GM21515 (cell line): ENCODE data around the gene INHA.
A peak's percentile ranks its signal among the peaks of the same experiment; 100 is the strongest.

Experiments
- ATAC-seq: cut with Tn5 transposase; IDR thresholded peaks from one replicate; pipeline ENCODE4 v1.9.1; 2021; ENCODE audit not compliant: unreplicated experiment

INHA gene, protein sequence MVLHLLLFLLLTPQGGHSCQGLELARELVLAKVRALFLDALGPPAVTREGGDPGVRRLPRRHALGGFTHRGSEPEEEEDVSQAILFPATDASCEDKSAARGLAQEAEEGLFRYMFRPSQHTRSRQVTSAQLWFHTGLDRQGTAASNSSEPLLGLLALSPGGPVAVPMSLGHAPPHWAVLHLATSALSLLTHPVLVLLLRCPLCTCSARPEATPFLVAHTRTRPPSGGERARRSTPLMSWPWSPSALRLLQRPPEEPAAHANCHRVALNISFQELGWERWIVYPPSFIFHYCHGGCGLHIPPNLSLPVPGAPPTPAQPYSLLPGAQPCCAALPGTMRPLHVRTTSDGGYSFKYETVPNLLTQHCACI

DNA sequence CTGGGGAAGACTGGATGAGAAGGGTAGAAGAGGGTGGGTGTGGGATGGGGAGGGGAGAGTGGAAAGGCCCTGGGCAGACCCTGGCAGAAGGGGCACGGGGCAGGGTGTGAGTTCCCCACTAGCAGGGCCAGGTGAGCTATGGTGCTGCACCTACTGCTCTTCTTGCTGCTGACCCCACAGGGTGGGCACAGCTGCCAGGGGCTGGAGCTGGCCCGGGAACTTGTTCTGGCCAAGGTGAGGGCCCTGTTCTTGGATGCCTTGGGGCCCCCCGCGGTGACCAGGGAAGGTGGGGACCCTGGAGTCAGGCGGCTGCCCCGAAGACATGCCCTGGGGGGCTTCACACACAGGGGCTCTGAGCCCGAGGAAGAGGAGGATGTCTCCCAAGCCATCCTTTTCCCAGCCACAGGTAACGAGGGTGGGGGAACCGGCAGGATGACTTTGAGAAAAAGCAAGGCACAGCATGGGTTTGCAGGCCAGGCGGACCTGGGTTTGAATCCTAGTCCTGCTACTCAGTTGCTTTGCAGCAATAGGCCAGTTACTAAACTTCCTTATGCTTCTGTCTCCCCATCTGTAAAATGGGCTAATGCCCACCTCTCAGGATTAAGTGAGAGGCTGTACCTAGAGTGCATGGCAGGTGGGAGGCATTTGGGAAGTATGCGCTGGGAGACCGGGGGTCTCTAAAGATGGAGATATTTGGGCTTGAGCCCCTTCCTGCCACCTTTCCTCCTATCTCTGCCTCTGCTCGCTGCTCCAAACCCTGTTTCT is at the start of gene INHA:
INHA (plus strand) TSS at position 74 of the 765 bp plus-strand sequence; CDS start at position 139, 65 bp downstream.
- ATAC-seq, result no peak

DNA sequence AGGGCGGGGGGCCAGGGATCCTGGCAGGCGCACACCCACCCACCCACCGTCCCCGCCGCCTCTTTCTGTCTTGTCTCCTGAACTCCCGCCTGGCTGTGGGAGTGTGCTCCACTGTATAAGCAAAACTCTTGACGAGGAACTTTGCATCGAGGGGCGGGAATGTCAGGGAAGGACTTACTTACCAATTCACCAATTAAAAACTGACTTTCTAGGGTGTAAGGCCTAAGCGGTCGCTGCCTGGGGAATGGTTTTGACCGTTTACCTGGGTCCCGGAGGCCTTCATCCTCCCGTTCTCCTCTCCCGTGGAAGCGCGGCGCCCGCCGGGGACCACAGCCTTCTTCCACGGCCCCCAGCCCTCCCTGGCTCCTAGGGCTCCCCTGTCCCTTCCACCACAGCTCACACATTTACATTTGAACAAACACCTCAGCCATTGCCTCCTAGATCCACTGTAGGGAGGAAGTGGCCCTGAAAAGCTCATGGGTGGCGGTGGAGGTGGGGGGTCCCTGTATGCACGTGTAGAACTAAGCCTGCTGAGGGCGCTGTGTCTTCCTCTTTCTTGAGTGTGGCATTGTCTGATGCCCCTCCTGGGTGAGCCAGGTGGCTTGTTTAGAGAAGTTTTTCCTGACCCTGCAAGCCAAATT is 49.0 kb upstream of the INHA start:
- no peak for ATAC-seq

DNA sequence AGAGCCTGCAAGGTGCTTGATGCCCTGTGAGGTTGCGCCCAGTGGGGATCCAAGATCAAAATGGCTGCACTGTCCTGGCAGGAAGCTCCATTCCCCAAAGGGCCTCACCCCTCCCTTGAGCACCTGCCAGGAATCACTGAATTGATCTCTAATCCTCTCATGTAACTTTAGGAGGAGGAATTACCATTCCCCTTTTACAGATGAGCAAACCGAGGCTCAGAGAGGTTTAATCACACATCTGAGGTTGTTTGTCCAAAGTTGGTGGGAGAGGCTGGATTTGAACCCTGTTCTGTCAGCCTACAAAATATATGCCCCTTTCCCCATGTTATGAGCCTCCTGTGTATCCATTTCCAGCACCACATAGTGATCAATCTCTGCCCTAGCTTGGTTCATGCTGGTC is 47.3 kb upstream of the INHA start:
- ATAC-seq, result no peak

DNA sequence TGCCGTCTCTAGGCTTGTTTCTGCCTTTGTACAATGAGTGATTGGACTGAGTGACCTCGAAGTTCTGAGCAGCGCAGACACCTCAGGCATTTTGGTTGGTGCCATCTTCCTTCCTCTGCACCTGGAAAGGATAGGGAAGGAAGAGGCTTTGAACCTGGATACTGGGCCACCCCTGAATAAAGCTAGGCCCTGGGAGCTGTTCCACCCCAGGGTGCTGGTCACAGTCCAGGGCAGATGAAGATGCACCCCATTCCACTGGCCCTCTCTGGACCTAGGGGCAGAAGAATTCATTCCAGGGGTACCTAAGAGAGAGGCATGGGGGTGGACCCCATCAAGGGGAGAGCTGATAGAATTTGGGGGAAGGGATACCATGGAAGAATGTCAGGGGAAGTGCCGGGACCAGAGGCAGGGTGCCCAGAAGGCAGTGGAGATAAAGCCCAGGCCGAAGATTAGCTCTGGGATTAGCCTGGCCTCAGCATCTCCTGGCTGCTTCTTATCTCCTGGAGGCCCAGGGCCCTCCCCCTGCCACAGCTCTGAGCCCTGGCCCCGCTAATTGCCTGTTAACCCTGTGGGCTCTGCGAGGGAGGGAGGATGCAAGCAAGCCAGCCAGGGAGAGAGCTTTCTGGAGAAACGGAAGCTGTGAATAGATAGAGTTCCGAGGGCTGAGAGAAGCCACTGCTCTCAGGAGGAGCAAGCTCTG is 46.4 kb upstream of the INHA start:
- ATAC-seq, result no peak

DNA sequence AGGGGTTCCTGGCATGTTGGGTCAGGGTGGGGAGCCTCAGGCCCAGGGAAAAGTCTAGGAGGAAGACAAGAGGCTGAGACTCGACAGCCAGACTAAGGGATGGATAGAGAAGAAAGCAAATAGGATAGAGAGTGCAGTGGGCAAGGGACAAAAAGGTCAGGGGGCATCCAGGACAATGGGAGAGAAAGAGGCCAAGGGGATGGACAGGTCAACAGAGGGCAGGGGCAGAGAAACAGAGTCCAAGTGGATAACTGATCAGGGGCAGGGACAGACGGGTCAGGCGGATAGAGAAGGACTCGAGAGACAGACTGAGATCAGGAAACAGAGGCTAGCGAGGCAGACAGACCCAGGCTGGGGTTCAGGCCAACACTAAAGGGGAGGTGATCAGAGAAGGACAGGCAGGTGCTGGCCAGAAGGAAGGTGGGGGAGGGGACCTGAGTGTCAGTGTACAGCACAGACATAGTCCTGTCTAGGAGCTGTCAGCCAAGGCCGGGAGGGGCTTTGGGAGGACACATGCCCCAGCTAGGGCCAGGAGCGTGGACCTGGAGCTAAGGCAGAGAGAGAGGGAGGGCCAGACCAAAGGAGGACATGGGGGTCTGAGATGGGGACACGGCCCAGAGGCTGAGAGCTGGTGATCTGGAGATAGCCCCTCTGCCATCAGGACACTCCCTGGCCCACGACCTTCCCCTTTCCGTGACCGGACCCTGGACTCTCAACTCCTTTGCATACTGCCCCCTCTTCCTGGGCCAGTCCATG is 45.6 kb upstream of the INHA start:
- no peak for ATAC-seq

DNA sequence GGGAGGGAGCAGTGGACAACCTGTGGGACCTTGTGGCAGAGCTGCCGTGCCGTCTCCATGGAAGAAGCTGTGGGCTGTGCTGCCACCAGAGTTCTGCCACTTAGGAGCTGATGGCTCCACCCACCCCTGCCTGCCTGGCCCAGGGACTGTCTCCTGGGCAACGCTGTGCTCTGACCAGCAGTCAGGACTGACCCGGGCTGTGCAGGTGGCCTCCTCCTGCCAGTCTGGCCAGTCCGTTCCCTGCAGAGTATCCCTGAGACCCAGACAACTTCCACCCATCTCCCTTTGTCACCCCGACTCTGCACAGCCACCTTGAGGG is 45.1 kb upstream of the INHA start:
- ATAC-seq, result no peak

DNA sequence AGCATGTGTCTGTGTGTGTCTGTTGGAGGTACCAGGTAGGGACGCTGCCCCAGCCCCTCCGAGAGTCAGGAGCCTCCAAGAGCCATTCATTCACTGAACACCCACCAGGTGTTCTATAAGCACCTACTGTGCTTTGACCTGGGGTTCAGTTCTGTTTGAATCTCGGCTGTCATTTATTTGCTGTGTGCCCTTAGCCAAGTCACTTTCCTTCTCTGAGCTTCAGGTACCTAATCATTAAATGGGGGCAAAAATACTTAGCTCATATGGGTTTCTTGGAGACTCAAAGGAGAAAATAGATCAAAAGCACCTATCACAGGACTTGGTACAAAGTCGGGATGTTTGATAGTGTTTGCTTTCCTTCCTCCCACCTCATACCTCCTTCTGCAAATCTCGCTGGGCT is 44.6 kb upstream of the INHA start:
- no peak for ATAC-seq

DNA sequence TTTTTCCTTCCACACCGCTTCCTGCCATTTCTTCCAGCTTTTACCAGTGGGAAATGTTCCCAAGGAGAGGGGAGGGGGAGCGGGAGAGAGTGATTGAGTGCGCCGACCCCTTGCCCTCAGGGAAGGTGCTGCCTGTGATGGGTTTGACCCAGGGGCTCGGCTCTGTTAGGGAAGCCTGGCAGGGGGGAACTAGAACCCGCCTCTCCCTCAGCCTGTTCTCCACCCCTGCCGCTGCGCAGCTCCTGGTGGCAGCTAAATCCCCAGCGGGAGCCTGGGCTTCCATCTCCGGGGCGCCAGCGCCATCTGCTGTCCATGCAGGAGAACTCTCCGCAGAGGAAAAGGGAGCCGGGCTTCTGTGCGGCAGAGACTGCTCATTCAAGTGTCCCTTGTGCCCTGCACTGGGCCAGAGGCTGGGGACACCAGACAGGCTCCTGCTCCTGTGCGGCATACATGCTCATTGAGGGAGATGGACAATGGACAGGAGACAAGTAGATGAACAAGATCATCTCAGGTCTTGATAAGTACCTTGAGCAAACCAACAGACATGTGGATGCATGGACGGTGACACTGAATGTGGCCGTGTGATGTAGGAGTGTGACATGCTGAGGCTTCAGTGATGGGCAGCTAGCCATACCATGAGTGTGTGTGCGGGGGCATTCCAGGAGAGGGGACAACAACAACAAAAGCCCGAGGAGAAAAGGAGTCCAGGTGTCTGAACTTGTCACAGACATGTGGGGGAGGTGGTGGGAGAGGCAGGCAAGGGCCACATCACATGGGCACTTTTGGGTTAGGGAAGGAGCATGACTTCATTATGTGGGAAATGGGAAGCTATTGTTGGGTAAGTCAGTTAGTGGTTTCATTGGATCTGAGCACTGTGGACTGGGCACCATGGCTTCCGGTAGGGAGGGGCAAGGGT is 41.8 kb upstream of the INHA start:
- ATAC-seq, result peak; percentile 87

DNA sequence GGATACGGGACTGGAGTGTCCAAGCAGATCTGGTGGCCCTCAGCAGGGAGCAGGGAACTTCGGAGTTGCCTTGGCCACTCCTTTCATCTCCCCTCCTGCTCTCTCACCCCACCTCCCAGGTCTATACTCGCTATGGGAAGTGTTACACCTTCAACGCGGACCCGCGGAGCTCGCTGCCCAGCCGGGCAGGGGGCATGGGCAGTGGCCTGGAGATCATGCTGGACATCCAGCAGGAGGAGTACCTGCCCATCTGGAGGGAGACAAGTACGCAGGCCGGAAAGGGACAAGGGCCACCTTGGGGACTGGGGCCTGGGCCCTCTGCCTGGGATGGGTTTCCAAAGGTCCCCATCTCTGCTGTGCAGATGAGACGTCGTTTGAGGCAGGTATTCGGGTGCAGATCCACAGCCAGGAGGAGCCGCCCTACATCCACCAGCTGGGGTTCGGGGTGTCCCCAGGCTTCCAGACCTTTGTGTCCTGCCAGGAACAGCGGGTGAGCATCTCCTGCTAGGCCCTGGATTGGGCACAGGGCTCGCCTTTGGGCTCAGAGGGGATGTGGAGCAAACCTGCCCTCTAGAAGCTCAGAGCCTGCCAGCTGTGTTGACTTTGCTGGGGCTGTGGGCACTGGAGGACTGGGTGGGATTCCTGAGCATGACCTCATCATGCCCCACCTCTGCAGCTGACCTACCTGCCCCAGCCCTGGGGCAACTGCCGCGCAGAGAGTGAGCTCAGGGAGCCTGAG is 40.3 kb upstream of the INHA start:
- ATAC-seq, result no peak

DNA sequence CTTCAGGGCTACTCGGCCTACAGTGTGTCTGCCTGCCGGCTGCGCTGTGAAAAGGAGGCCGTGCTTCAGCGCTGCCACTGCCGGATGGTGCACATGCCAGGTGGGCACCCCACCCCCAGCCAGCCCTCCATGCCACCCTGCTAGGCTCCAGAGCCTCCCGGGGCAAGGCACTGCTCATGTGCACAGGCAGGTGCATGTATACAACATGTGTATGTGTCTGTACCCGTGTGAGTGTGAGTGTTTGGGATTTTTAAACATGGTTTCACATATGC is 39.8 kb upstream of the INHA start:
- ATAC-seq, result no peak

DNA sequence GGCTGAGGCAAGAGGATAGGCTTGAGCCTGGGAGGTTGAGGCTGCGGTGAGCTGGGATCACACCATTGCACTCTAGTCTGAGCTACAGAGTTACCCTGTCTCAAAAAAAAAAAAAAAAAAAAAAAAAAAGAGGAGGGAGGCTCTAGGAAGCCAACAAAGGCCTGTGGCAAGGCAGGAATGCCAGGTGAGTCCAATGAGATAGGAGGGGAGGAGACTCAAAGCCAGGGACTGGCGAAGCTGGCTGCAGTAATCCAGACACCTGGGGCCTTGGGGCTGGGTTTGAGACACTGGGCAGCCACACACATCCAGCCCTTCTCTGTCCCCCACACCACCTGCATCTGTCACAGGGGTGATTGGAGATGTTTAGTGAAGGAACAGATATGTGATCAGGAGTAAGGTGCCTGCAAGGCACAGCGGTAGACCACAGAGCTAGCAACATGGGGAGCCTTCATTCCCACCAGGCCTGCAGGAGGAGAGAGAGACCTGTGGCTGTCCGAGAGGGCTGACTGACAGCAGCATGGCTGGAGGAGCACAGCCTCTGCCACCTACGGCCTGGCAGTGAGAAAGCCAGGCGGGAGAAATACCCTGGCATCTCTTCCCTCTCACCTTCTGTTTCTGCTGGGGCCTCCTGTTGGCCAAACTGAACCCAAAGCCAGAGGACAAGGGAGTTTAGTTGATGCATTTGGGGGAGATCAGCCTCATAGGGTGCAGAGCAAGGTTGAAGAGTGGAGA is 38.0 kb upstream of the INHA start:
- no peak for ATAC-seq

DNA sequence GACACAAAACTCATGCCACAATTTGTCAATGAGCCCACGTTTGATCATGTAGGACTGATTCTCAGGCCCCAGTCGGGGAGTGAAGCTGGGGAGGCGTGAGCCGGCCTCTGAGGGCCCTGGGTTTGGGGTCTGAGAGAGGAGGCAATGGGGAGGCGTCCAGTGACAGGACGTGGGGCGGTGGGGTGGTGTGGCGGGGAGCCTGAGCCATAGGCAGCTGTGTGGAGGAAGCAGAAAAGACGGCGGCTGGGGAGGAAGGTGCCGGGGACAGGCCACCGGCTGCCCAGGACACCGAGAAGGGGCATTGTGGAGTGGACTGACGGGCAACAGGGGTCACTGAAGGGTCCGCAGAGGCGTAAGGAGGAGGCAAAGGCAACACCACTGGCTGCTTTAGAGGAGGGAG is 35.7 kb upstream of the INHA start:
- ATAC-seq, result no peak

DNA sequence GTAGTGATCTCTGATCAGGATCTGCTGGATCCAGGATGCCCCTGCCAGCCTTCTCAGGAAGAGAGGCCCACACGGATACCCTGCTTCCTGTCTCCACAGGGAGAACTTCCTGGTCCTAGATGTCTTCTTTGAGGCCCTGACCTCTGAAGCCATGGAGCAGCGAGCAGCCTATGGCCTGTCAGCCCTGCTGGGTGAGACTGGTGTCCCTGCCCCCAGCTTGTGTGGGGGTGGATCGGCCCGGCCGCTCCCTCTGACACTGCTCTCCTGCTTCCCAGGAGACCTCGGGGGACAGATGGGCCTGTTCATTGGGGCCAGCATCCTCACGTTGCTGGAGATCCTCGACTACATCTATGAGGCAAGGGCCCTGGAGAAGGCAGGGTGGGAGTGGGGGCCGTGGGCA is 35.1 kb upstream of the INHA start:
- no peak for ATAC-seq

DNA sequence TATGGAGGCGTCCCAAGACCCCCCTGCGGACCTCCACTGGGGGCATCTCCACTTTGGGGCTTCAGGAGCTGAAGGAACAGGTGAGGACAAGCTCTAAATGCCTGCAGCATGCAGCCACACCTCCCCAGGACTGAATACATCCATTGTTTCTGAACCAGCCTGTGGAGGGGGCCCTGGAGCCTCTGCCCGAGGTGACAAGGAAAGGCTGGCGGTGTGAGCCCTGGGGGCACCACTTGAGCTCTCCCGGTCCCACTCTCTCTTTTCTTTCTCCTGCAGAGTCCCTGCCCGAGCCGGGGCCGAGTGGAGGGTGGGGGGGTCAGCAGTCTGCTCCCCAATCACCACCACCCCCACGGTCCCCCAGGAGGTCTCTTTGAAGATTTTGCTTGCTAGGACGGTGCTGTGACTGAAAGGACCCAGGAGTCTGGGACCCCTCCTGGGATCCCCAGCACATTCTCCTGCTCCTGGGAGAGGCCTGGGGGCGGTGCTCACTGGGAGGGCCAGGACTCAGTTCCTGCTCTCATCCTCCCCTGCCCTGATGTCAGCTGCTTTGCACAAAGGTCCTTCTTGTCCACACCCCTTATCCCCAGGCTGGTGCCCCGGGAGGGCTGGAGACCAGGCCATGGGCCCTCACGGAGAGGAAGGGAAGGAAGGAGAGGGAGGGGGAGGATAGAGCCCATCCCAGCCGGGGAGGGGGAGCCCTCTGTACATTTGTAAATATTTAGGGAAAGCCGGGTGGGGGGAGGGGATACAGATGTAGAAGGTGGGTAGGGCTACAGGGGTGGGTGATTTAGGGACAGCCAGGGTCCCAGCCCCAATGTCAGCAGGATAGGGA is 34.2 kb upstream of the INHA start:
- no peak for ATAC-seq

DNA sequence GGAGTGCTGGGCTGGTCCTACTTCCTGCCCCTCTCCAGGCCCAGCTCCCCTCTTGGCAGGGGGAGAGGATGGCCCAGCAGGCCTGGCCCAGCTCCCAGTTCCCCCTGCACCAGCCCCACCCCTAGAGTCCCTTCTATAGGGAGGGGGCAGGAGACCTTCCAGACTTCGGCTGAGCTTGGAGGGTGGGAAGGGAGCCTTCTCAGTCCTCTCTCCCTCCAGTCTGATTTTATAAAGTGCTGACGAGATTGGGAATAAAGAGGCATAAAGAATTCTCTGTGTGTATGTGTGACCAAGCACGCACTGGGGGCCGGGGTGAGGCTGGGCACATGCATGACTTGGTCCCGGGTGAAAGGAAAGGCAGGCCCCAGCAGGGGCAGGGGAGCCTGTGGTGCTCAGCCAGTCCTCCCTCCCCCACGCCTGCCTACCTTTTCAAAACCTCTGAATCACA is 33.6 kb upstream of the INHA start:
- ATAC-seq, result no peak

DNA sequence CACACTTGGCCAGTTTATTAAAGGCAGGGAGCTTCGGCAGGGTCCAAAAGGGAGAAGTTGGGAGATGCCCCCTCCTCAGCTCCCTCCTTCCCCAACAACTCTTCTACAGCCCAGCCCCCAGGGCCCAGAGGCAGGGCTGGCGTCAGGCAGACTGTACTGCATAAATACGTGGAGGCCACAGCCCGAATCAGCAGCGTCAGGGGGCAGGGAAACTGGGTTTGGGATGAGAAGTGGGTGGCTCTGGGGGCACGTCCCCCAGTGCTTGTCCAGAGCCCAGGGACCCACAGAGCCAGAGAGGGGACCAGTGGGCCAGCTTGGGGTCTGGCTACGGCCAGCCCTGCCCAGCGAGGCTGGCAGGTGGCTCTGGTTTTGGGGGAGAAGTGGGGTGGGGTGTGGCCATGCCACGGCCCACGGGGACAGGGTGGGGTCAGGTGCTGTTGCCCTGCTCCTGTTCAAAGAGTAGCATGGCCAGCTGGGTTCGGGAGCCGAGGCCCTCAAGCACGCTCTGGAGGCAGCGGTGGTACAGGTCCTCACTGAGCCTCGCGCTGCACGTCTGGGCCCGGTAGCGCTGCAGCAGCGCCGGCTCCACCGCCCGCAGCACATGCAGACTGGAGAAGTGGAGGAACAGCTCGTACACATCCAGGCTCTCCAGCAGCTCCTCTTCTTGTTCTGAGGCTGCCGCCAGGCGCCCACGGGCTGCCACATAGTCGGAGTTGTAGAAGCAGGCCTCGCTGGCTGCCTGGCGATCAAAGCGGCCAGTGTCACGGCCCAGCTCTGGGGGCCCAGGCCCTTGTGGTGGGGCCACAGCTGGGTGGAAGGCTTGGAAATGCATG is 32.9 kb upstream of the INHA start:
- ATAC-seq, result no peak
